ENCODE measurements around the gene PITPNC1. TPM values are rescaled to one million over a fixed set of nuclear protein-coding genes. Genes with fewer than 3 reads are reported as not detected.

PITPNC1 gene
- total RNA-seq, 1 donor from 2014 or later, result 25.4 TPM

GRCh38 chr17:67441052-67441895, 64.2 kb downstream of the PITPNC1 start:
- H3K27ac ChIP-seq, result peak overlapping the region; percentile 65
- H3K27me3 ChIP-seq, result no peaks in the 10 kb centered on the region
- no peaks in the 10 kb centered on the region for H3K9me3 ChIP-seq
- H3K4me1 ChIP-seq, result peaks cover 36% of the 10 kb centered on the region
- intact Hi-C loops (cut with DNase I), result no loop called here
- no peak for TF ChIP-seq CTCF (IDR thresholded peaks at IDR 0.05)
- no peaks in the 10 kb centered on the region for H3K36me3 ChIP-seq
- DNase-seq (peak; percentile 18), ATAC-seq (peak; percentile 76)
- H3K4me3 ChIP-seq, result no peak overlapping the region

GRCh38 chr17:67441896-67442219, 64.8 kb downstream of the PITPNC1 start:
- Histone ChIP-seq H3K9me3 (no peaks in the 10 kb centered on the region), H3K27me3 (no peaks in the 10 kb centered on the region), H3K4me1 (peaks cover 36% of the 10 kb centered on the region), H3K4me3 (no peak overlapping the region), H3K36me3 (no peaks in the 10 kb centered on the region), H3K27ac (peak overlapping the region; percentile 65)
- ATAC-seq, result no peak
- no peak for DNase-seq
- no peak for TF ChIP-seq CTCF (IDR thresholded peaks at IDR 0.05)
- intact Hi-C loops (cut with DNase I), result no loop called here

- Histone ChIP-seq H3K27ac (peak overlapping the region; percentile 34), H3K36me3 (no peaks in the 10 kb centered on the region), H3K9me3 (no peaks in the 10 kb centered on the region), H3K4me1 (peaks cover 36% of the 10 kb centered on the region), H3K27me3 (no peaks in the 10 kb centered on the region), H3K4me3 (no peak overlapping the region)
- no peak for TF ChIP-seq CTCF (IDR thresholded peaks at IDR 0.05)
- DNase-seq, result peak; percentile 34
- intact Hi-C loops (cut with DNase I), result no loop called here
- ATAC-seq, result no peak
These were observed 65.9 kb downstream of the PITPNC1 start for GRCh38 chr17:67442787-67443624.

- DNase-seq (peak; percentile 22), ATAC-seq (peak; percentile 22)
- no peaks in the 10 kb centered on the region for H3K27me3 ChIP-seq
- no peak for TF ChIP-seq CTCF (IDR thresholded peaks at IDR 0.05)
- intact Hi-C loops (cut with DNase I), result no loop called here
- H3K4me3 ChIP-seq, result no peak overlapping the region
- H3K27ac ChIP-seq, result no peak overlapping the region
- H3K36me3 ChIP-seq, result no peaks in the 10 kb centered on the region
- H3K9me3 ChIP-seq, result no peaks in the 10 kb centered on the region
- peaks cover 36% of the 10 kb centered on the region for H3K4me1 ChIP-seq
These were observed 67.0 kb downstream of the PITPNC1 start for GRCh38 chr17:67443931-67444595.

DNA sequence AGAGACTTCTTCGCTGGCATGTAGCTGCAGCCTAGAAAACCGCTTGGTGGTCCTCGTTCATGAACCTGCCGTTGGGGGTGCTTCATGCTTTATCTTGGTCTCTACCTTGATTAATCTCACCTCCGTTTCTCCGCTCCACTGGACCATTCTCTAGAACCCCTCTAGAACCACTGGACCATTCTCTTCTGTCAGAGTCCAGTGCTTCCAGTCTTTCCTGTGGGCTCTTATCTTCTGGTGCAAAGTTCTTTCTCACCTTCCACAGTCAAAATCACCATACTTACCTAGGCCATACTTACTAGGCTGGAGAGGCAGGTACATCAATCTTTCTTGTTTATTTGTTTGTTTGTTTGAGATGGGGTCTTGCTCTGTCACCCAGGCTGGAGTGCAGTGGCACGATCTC, 71.4 kb downstream of the PITPNC1 start:
- intact Hi-C loops (cut with DNase I), result no loop called here
- Histone ChIP-seq H3K4me3 (no peak overlapping the region), H3K27ac (no peak overlapping the region), H3K36me3 (no peaks in the 10 kb centered on the region), H3K27me3 (no peaks in the 10 kb centered on the region), H3K4me1 (peaks cover 13% of the 10 kb centered on the region), H3K9me3 (no peaks in the 10 kb centered on the region)
- ATAC-seq, result no peak
- no peak for TF ChIP-seq CTCF (IDR thresholded peaks at IDR 0.05)
- DNase-seq, result peak; percentile 11

Measured in upper lobe of right lung (tissue), 1 donor.